PFSK-1 (cell line): ENCODE results near the gene CEP350.

Experiments used
- FOXP2 ChIP-seq: optimal IDR thresholded peaks from 2 replicates; pipeline ENCODE3; 2011; ENCODE audit warnings: borderline replicate concordance, control low read depth, inconsistent platforms; ENCODE audit not compliant: insufficient read depth; ENCODE audit errors: extremely low read length, extremely low read depth
- POLR2AphosphoS5 ChIP-seq: IDR thresholded peaks from 2 replicates; pipeline ENCODE4 v1.6.1; 2012; ENCODE audit warnings: low read depth, mild to moderate bottlenecking, control low read depth, low read length, moderate library complexity
- SIN3A ChIP-seq: IDR thresholded peaks from 2 replicates; pipeline ENCODE4 v1.6.1; 2012; ENCODE audit warnings: mild to moderate bottlenecking, low read length, moderate library complexity, borderline replicate concordance; ENCODE audit not compliant: insufficient read depth
- TAF1 ChIP-seq: IDR thresholded peaks from 2 replicates; pipeline ENCODE4 v1.6.1; 2012; ENCODE audit warnings: low read length, control low read depth, borderline replicate concordance; ENCODE audit not compliant: insufficient read depth
- TF ChIP-seq, protein P1 (sequence below), 2 experiments: IDR thresholded peaks; 2 replicates each; pipeline versions ENCODE4 v1.6.1 to v1.8.0; 2011 to 2012; ENCODE audit warnings: low read depth in 2 of 2, low read length in 2 of 2, control low read depth in 1 of 2, inconsistent platforms in 1 of 2, mild to moderate bottlenecking in 1 of 2, moderate library complexity in 1 of 2; ENCODE audit not compliant: insufficient read depth in 1 of 2

The CEP350 gene

DNA sequence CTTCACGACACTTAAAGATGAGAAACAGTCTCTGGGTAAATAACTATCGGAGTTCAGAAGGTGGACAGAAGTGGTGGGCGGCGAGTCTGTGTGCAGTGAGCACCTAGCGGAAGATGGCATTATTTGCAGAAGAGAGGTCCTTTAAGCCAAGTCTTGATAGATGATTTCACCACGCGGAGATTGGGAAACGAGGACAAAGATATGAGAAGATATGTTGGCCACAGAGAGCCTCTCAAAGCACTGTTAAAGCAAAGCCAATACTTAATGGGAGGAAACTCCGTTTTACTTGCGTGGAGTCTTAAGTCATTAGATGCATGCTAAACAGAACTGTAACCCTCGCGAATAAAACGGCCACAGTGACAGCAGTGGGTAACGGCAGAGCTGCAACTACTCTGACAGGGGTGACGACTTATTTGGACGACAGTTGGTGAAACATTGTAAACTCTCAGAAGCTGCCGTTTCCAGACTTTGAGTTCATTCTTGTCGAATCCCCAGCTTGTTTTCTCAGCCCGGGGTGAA is 577 bp upstream of the CEP350 start:
- TF ChIP-seq FOXP2 (no peak), POLR2AphosphoS5 (no peak), SIN3A (no peak), TAF1 (no peak)
- TF ChIP-seq, protein P1, sequence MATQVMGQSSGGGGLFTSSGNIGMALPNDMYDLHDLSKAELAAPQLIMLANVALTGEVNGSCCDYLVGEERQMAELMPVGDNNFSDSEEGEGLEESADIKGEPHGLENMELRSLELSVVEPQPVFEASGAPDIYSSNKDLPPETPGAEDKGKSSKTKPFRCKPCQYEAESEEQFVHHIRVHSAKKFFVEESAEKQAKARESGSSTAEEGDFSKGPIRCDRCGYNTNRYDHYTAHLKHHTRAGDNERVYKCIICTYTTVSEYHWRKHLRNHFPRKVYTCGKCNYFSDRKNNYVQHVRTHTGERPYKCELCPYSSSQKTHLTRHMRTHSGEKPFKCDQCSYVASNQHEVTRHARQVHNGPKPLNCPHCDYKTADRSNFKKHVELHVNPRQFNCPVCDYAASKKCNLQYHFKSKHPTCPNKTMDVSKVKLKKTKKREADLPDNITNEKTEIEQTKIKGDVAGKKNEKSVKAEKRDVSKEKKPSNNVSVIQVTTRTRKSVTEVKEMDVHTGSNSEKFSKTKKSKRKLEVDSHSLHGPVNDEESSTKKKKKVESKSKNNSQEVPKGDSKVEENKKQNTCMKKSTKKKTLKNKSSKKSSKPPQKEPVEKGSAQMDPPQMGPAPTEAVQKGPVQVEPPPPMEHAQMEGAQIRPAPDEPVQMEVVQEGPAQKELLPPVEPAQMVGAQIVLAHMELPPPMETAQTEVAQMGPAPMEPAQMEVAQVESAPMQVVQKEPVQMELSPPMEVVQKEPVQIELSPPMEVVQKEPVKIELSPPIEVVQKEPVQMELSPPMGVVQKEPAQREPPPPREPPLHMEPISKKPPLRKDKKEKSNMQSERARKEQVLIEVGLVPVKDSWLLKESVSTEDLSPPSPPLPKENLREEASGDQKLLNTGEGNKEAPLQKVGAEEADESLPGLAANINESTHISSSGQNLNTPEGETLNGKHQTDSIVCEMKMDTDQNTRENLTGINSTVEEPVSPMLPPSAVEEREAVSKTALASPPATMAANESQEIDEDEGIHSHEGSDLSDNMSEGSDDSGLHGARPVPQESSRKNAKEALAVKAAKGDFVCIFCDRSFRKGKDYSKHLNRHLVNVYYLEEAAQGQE (IDR thresholded peaks at IDR 0.05; ENCODE audit: insufficient read depth in 1 of 2, low read depth in 2 of 2, low read length in 2 of 2), result no peak

DNA sequence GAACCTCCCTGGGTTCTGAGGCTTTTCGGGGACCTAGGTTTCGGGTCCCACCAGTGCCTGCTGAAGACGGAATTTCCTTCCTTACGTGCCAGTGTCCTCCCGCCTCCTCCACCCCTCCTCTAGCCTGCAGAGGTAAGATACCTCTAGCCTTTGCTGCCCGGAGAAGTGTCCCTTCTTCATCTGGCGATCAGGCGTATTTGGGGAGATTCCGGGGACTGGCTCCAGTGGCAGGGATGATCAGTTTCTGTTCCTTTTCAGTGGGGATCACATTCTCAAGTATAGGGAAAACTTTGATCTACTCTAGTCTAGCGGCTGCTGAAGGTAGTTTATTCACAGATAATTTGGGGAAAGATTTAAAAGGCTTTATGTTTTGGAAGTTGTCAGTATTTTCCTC is 674 bp downstream of the CEP350 start:
- TF ChIP-seq FOXP2 (no peak), POLR2AphosphoS5 (no peak), SIN3A (no peak; the same call in 1 of the 2 replicates), TAF1 (no peak)
- TF ChIP-seq, protein P1 (IDR thresholded peaks at IDR 0.05; ENCODE audit: insufficient read depth in 1 of 2, low read depth in 2 of 2, low read length in 2 of 2), result no peak

DNA sequence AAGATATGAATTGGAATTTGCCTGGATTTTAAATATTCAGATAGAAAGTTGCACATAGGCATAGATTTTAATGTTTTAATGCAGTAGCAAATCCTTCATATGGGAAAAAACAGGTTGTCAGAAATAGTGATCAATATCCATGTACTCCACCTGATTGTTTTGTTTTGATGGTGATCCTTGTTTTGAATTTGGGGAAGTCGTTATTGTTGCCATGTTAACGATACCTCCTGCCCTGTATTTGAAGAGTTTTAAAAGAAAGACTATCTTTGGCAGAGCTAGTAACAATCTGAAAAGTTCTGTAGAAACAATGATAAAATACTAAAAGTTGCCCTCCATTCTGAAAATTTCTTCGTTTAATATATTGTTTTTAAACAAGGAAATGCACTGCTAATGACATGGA is 1.1 kb downstream of the CEP350 start:
- TF ChIP-seq TAF1, result no peak
- TF ChIP-seq FOXP2, result no peak
- TF ChIP-seq SIN3A, result no peak
- TF ChIP-seq, protein P1 (IDR thresholded peaks at IDR 0.05; ENCODE audit: insufficient read depth in 1 of 2, low read depth in 2 of 2, low read length in 2 of 2), result no peak
- no peak for TF ChIP-seq POLR2AphosphoS5

DNA sequence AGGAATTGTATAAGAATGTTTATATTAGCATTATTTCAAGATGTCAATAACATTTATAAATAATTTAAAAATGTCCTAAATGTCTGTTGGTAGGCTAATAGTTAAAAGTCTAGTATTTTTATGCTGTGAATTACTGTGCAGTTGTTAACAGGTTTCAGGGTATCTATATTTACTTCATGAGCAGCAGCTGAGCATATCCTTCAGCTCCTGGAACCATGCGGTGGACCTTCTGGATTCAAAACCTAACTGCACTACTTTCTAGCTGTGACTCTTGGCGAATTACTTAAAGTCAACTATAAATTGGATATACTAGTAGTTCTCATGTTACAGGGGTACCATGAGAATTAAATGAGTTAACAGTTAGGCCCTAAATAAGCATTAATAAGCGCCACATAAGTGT is 3.7 kb downstream of the CEP350 start:
- TF ChIP-seq TAF1, result no peak
- no peak for TF ChIP-seq SIN3A
- TF ChIP-seq, protein P1 (IDR thresholded peaks at IDR 0.05; ENCODE audit: insufficient read depth in 1 of 2, low read depth in 2 of 2, low read length in 2 of 2), result no peak
- no peak for TF ChIP-seq POLR2AphosphoS5
- TF ChIP-seq FOXP2, result no peak

DNA sequence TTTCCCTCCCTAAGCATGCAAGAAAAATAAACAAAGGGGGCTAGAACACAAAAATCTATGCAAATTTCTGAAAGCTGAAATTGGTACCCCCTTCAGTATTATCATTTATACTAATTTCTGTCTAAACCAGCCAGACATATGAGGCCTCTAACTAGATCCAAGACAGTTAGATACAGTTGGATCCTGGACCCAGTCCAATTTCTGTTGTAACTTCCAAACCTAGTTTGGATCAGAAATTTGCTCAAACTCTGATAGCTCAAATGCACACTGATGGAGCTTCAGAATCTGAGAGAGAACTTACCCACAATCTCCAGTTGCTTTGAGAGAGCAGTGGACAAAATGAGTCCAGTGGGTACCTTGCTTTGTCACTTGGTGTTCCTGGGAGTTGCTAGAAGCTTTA is 11.9 kb downstream of the CEP350 start:
- no peak for TF ChIP-seq TAF1
- TF ChIP-seq, protein P1 (IDR thresholded peaks at IDR 0.05; ENCODE audit: insufficient read depth in 1 of 2, low read depth in 2 of 2, low read length in 2 of 2), result no peak
